Endothelial cell (in vitro differentiated cells): ENCODE data around the gene VIT. TPM values are rescaled to one million over a fixed set of nuclear protein-coding genes. Genes with fewer than 3 reads are reported as not detected.

Experiments
- DNase-seq: peaks from one replicate; pipeline ENCODE4 v3.0.0; 2021; ENCODE audit warnings: low spot score
- H3K27ac Mint-ChIP-seq: one replicate; pipeline ENCODE4 v1.8.0; 2021; ENCODE audit warnings: mixed read lengths, inconsistent platforms; ENCODE audit not compliant: unreplicated experiment
- H3K27me3 Mint-ChIP-seq: one replicate; pipeline ENCODE4 v1.8.0; 2021; ENCODE audit warnings: mild to moderate bottlenecking, moderate library complexity, mixed read lengths, inconsistent platforms; ENCODE audit not compliant: unreplicated experiment
- H3K36me3 Mint-ChIP-seq: one replicate; pipeline ENCODE4 v1.8.0; 2021; ENCODE audit warnings: mild to moderate bottlenecking, low read depth, mixed read lengths, inconsistent platforms; ENCODE audit not compliant: unreplicated experiment
- H3K4me1 Mint-ChIP-seq: one replicate; pipeline ENCODE4 v1.8.0; 2021; ENCODE audit warnings: mild to moderate bottlenecking, mixed read lengths, inconsistent platforms; ENCODE audit not compliant: unreplicated experiment
- H3K4me3 Mint-ChIP-seq: one replicate; pipeline ENCODE4 v1.8.0; 2021; ENCODE audit warnings: mild to moderate bottlenecking, mixed read lengths, inconsistent platforms; ENCODE audit not compliant: unreplicated experiment
- H3K9me3 Mint-ChIP-seq: one replicate; pipeline ENCODE4 v1.8.0; 2021; ENCODE audit warnings: mixed read lengths, inconsistent platforms; ENCODE audit not compliant: unreplicated experiment
- total RNA-seq: library from RNA; stranded (reverse); fragmentation: NEBNext Ultra II Directional; extraction: Animal tissue kit (Norgen Biotek cat#: 25700); gene quantifications from one replicate; pipeline ENCODE4 v1.2.1, GENCODE V29; 2021; ENCODE audit not compliant: unreplicated experiment
- TF ChIP-seq, protein P1 (sequence below): fragments of 200-600 bp; sonication (generic); IDR thresholded peaks from one replicate; pipeline ENCODE4 v1.5.0; 2021; ENCODE audit warnings: antibody characterized with exemption; ENCODE audit not compliant: unreplicated experiment

Gene VIT
- total RNA-seq, 1 donor from 2014 or later = 3.6 TPM

GRCh38 chr2:36695746-36696415, 626 bp upstream of the VIT start:
- H3K27ac Mint-ChIP-seq = no peak overlapping the region
- H3K4me1 Mint-ChIP-seq = peaks cover 24% of the 10 kb centered on the region
- H3K9me3 Mint-ChIP-seq = no peaks in the 10 kb centered on the region
- TF ChIP-seq, protein P1, sequence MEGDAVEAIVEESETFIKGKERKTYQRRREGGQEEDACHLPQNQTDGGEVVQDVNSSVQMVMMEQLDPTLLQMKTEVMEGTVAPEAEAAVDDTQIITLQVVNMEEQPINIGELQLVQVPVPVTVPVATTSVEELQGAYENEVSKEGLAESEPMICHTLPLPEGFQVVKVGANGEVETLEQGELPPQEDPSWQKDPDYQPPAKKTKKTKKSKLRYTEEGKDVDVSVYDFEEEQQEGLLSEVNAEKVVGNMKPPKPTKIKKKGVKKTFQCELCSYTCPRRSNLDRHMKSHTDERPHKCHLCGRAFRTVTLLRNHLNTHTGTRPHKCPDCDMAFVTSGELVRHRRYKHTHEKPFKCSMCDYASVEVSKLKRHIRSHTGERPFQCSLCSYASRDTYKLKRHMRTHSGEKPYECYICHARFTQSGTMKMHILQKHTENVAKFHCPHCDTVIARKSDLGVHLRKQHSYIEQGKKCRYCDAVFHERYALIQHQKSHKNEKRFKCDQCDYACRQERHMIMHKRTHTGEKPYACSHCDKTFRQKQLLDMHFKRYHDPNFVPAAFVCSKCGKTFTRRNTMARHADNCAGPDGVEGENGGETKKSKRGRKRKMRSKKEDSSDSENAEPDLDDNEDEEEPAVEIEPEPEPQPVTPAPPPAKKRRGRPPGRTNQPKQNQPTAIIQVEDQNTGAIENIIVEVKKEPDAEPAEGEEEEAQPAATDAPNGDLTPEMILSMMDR = no peak
- no peak overlapping the region for H3K4me3 Mint-ChIP-seq
- DNase-seq = peak; percentile 10
- H3K36me3 Mint-ChIP-seq = no peaks in the 10 kb centered on the region
- H3K27me3 Mint-ChIP-seq = peaks cover 1% of the 10 kb centered on the region

- Mint-ChIP-seq H3K4me1 (peaks cover 24% of the 10 kb centered on the region), H3K36me3 (no peaks in the 10 kb centered on the region), H3K27me3 (peaks cover 1% of the 10 kb centered on the region), H3K27ac (peak overlapping the region; percentile 88), H3K4me3 (peak overlapping the region; percentile 52), H3K9me3 (no peaks in the 10 kb centered on the region)
- TF ChIP-seq, protein P1 = no peak
- no peak for DNase-seq
Measured at GRCh38 chr2:36697424-36698066, 1.0 kb downstream of the VIT start.

DNA sequence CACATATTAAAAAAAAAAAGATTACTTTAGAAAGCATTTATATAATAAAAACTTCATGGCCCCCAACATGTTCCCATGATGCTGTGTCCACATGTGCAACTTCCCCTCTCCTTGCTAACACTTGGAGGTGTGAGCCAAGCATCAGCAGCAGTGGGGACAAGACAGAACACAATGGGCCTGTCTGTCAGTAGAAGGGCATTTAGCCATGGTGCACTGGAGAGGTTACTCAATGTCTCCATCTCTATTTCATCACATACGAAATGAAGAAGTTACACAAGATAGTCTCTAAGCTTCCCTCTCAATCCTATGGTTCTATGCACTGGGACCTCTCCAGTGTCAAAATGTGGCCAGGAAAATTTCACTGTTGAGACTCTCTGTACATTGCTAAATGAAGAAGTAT, 2.5 kb downstream of the VIT start:
- Mint-ChIP-seq H3K27ac (no peak overlapping the region), H3K9me3 (no peaks in the 10 kb centered on the region), H3K4me3 (no peak overlapping the region), H3K36me3 (no peaks in the 10 kb centered on the region), H3K27me3 (no peaks in the 10 kb centered on the region), H3K4me1 (peaks cover 21% of the 10 kb centered on the region)
- no peak for DNase-seq
- TF ChIP-seq, protein P1 = no peak

- DNase-seq = no peak
- Mint-ChIP-seq H3K9me3 (no peaks in the 10 kb centered on the region), H3K4me1 (peaks cover 21% of the 10 kb centered on the region), H3K4me3 (no peak overlapping the region), H3K27me3 (no peaks in the 10 kb centered on the region), H3K27ac (no peak overlapping the region), H3K36me3 (no peaks in the 10 kb centered on the region)
- TF ChIP-seq, protein P1 = no peak
Measured at GRCh38 chr2:36700311-36700710, 3.8 kb downstream of the VIT start.

- Mint-ChIP-seq H3K9me3 (no peaks in the 10 kb centered on the region), H3K36me3 (no peaks in the 10 kb centered on the region), H3K4me1 (peaks cover 17% of the 10 kb centered on the region), H3K27ac (no peak overlapping the region), H3K4me3 (no peak overlapping the region), H3K27me3 (no peaks in the 10 kb centered on the region)
- TF ChIP-seq, protein P1 = peak; percentile 30
- no peak for DNase-seq
Measured at GRCh38 chr2:36701391-36701795, 4.9 kb downstream of the VIT start.
